ENCODE results near the gene INHBC.

Gene INHBC

GRCh38 chr12:57428965-57429364 is 5.6 kb upstream of the INHBC start:
- Histone ChIP-seq H4K91ac (ENCODE audit: low read depth, low read length, poor library complexity) (no peak overlapping the region), H2BK15ac (ENCODE audit: low read length) (no peak overlapping the region), H3K79me1 (ENCODE audit: low read depth, low read length) (no peaks in the 10 kb centered on the region), H3K36me3 (replicated peaks in 1 of 2; ENCODE audit: control insufficient read depth in 2 of 2, insufficient read depth in 2 of 2, low read length in 2 of 2) (peaks cover 0 to 15% of the 10 kb centered on the region in 2 donors), H2BK12ac (ENCODE audit: low read length) (no peak overlapping the region), H3K14ac (ENCODE audit: low read length) (no peak overlapping the region), H3K27me3 (ENCODE audit: control insufficient read depth in 3 of 3, insufficient read depth in 3 of 3, low read depth in 1 of 3, low read length in 3 of 3) (no peaks in the 10 kb centered on the region), H2AK5ac (ENCODE audit: low read depth, low read length) (no peak overlapping the region), H3K4ac (ENCODE audit: low read length) (no peak overlapping the region), H3K27ac (replicated peaks; ENCODE audit: low read length) (no peak overlapping the region), H2BK5ac (ENCODE audit: low read length) (no peak overlapping the region), H3K18ac (ENCODE audit: low read length) (no peak overlapping the region), H3K9me3 (replicated peaks in 1 of 2; ENCODE audit: control insufficient read depth in 2 of 2, insufficient read depth in 1 of 2, low read depth in 1 of 2, low read length in 2 of 2) (no peaks in the 10 kb centered on the region), H2BK120ac (ENCODE audit: low read depth, low read length) (no peak overlapping the region), H3K4me2 (ENCODE audit: insufficient read depth, low read length, poor library complexity, severe bottlenecking) (no peak overlapping the region), H2AFZ (ENCODE audit: low read length) (no peak overlapping the region), H3K9ac (ENCODE audit: low read depth, low read length, poor library complexity) (no peak overlapping the region), H3K23ac (ENCODE audit: low read depth, low read length, poor library complexity) (no peak overlapping the region), H3K4me1 (ENCODE audit: control insufficient read depth in 2 of 2, insufficient read depth in 1 of 2, low read depth in 1 of 2, low read length in 2 of 2) (peaks cover 0 to 3% of the 10 kb centered on the region in 2 donors), H3K4me3 (ENCODE audit: low read length in 2 of 2) (peak overlapping the region in 1 of 2 donors; percentile 57), H4K8ac (ENCODE audit: low read depth, low read length) (no peak overlapping the region)
- WGBS, 2 donors (ENCODE audit: extremely low coverage in 2 of 2, insufficient read length in 2 of 2, insufficient replicate concordance in 1 of 2) = no CpG with 5 or more reads among the region's 6 CpGs
- no peak for DNase-seq (ENCODE audit: low spot score)

GRCh38 chr12:57429473-57430111 is 5.0 kb upstream of the INHBC start:
- Histone ChIP-seq H3K9ac (ENCODE audit: low read depth, low read length, poor library complexity) (peak overlapping the region; percentile 70), H3K4me2 (ENCODE audit: insufficient read depth, low read length, poor library complexity, severe bottlenecking) (peak overlapping the region; percentile 66), H3K27me3 (ENCODE audit: control insufficient read depth in 3 of 3, insufficient read depth in 3 of 3, low read depth in 1 of 3, low read length in 3 of 3) (no peaks in the 10 kb centered on the region), H2BK12ac (ENCODE audit: low read length) (no peak overlapping the region), H3K4me1 (ENCODE audit: control insufficient read depth in 2 of 2, insufficient read depth in 1 of 2, low read depth in 1 of 2, low read length in 2 of 2) (peaks cover 0 to 3% of the 10 kb centered on the region in 2 donors), H3K14ac (ENCODE audit: low read length) (no peak overlapping the region), H3K27ac (replicated peaks; ENCODE audit: low read length) (no peak overlapping the region), H3K9me3 (replicated peaks in 1 of 2; ENCODE audit: control insufficient read depth in 2 of 2, insufficient read depth in 1 of 2, low read depth in 1 of 2, low read length in 2 of 2) (no peaks in the 10 kb centered on the region), H3K4ac (ENCODE audit: low read length) (peak overlapping the region; percentile 53), H2BK5ac (ENCODE audit: low read length) (no peak overlapping the region), H3K79me1 (ENCODE audit: low read depth, low read length) (no peaks in the 10 kb centered on the region), H3K18ac (ENCODE audit: low read length) (peak overlapping the region; percentile 13), H3K23ac (ENCODE audit: low read depth, low read length, poor library complexity) (no peak overlapping the region), H4K8ac (ENCODE audit: low read depth, low read length) (no peak overlapping the region), H2AFZ (ENCODE audit: low read length) (peak overlapping the region; percentile 80), H2BK15ac (ENCODE audit: low read length) (no peak overlapping the region), H2AK5ac (ENCODE audit: low read depth, low read length) (peak overlapping the region; percentile 37), H4K91ac (ENCODE audit: low read depth, low read length, poor library complexity) (no peak overlapping the region), H2BK120ac (ENCODE audit: low read depth, low read length) (no peak overlapping the region), H3K36me3 (replicated peaks in 1 of 2; ENCODE audit: control insufficient read depth in 2 of 2, insufficient read depth in 2 of 2, low read length in 2 of 2) (peaks cover 0 to 9% of the 10 kb centered on the region in 2 donors), H3K4me3 (ENCODE audit: low read length in 2 of 2) (peak overlapping the region; percentile 57 to 77)
- no CpG with 5 or more reads among the region's 9 CpGs for WGBS, 2 donors (ENCODE audit: extremely low coverage in 2 of 2, insufficient read length in 2 of 2, insufficient replicate concordance in 1 of 2)
- DNase-seq (ENCODE audit: low spot score) = no peak

- peak overlapping the region; percentile 57 to 77 for H3K4me3 ChIP-seq (ENCODE audit: low read length in 2 of 2)
- no peak overlapping the region for H3K14ac ChIP-seq (ENCODE audit: low read length)
- no peak overlapping the region for H2BK12ac ChIP-seq (ENCODE audit: low read length)
- H4K8ac ChIP-seq (ENCODE audit: low read depth, low read length) = no peak overlapping the region
- no peak overlapping the region for H2BK120ac ChIP-seq (ENCODE audit: low read depth, low read length)
- H3K27me3 ChIP-seq (ENCODE audit: control insufficient read depth in 3 of 3, insufficient read depth in 3 of 3, low read depth in 1 of 3, low read length in 3 of 3) = no peaks in the 10 kb centered on the region
- H3K18ac ChIP-seq (ENCODE audit: low read length) = peak overlapping the region; percentile 71
- H3K23ac ChIP-seq (ENCODE audit: low read depth, low read length, poor library complexity) = no peak overlapping the region
- no peak overlapping the region for H2BK5ac ChIP-seq (ENCODE audit: low read length)
- H2AK5ac ChIP-seq (ENCODE audit: low read depth, low read length) = no peak overlapping the region
- peak overlapping the region; percentile 66 for H3K4me2 ChIP-seq (ENCODE audit: insufficient read depth, low read length, poor library complexity, severe bottlenecking)
- no peak overlapping the region for H4K91ac ChIP-seq (ENCODE audit: low read depth, low read length, poor library complexity)
- no peak overlapping the region for H2BK15ac ChIP-seq (ENCODE audit: low read length)
- peaks cover 0 to 3% of the 10 kb centered on the region in 2 donors for H3K4me1 ChIP-seq (ENCODE audit: control insufficient read depth in 2 of 2, insufficient read depth in 1 of 2, low read depth in 1 of 2, low read length in 2 of 2)
- no peaks in the 10 kb centered on the region for H3K79me1 ChIP-seq (ENCODE audit: low read depth, low read length)
- H3K36me3 ChIP-seq (replicated peaks in 1 of 2; ENCODE audit: control insufficient read depth in 2 of 2, insufficient read depth in 2 of 2, low read length in 2 of 2) = peaks cover 0 to 5% of the 10 kb centered on the region in 2 donors
- H3K9ac ChIP-seq (ENCODE audit: low read depth, low read length, poor library complexity) = peak overlapping the region; percentile 60
- peak; percentile 31 for DNase-seq (ENCODE audit: low spot score)
- no peak overlapping the region for H3K4ac ChIP-seq (ENCODE audit: low read length)
- peak overlapping the region; percentile 80 for H2AFZ ChIP-seq (ENCODE audit: low read length)
- no peaks in the 10 kb centered on the region for H3K9me3 ChIP-seq (replicated peaks in 1 of 2; ENCODE audit: control insufficient read depth in 2 of 2, insufficient read depth in 1 of 2, low read depth in 1 of 2, low read length in 2 of 2)
- WGBS, 2 donors (ENCODE audit: extremely low coverage in 2 of 2, insufficient read length in 2 of 2, insufficient replicate concordance in 1 of 2) = no CpG with 5 or more reads among the region's 74 CpGs
- H3K27ac ChIP-seq (replicated peaks; ENCODE audit: low read length) = peak overlapping the region; percentile 72
Observed at GRCh38 chr12:57430112-57430930, 4.3 kb upstream of the INHBC start.

- peak within 1 kb of the TSS; percentile 60 for H3K9ac ChIP-seq (ENCODE audit: low read depth, low read length, poor library complexity)
- H3K27me3 ChIP-seq (ENCODE audit: control insufficient read depth in 3 of 3, insufficient read depth in 3 of 3, low read depth in 1 of 3, low read length in 3 of 3) = no peaks in the 10 kb centered on the region
- H3K14ac ChIP-seq (ENCODE audit: low read length) = no peak within 1 kb of the TSS
- peak; percentile 85 for DNase-seq (ENCODE audit: low spot score)
- H3K27ac ChIP-seq (replicated peaks; ENCODE audit: low read length) = peak within 1 kb of the TSS; percentile 72
- H2BK15ac ChIP-seq (ENCODE audit: low read length) = no peak within 1 kb of the TSS
- no peaks in the 10 kb centered on the region for H3K9me3 ChIP-seq (replicated peaks in 1 of 2; ENCODE audit: control insufficient read depth in 2 of 2, insufficient read depth in 1 of 2, low read depth in 1 of 2, low read length in 2 of 2)
- peak within 1 kb of the TSS; percentile 66 for H3K4me2 ChIP-seq (ENCODE audit: insufficient read depth, low read length, poor library complexity, severe bottlenecking)
- H3K4me3 ChIP-seq (ENCODE audit: low read length in 2 of 2) = peak within 1 kb of the TSS; percentile 57 to 77
- no peak within 1 kb of the TSS for H2AK5ac ChIP-seq (ENCODE audit: low read depth, low read length)
- H3K4ac ChIP-seq (ENCODE audit: low read length) = no peak within 1 kb of the TSS
- no peak within 1 kb of the TSS for H4K91ac ChIP-seq (ENCODE audit: low read depth, low read length, poor library complexity)
- peaks cover 0 to 3% of the 10 kb centered on the region in 2 donors for H3K4me1 ChIP-seq (ENCODE audit: control insufficient read depth in 2 of 2, insufficient read depth in 1 of 2, low read depth in 1 of 2, low read length in 2 of 2)
- H3K36me3 ChIP-seq (replicated peaks in 1 of 2; ENCODE audit: control insufficient read depth in 2 of 2, insufficient read depth in 2 of 2, low read length in 2 of 2) = no peaks in the 10 kb centered on the region
- H2BK120ac ChIP-seq (ENCODE audit: low read depth, low read length) = no peak within 1 kb of the TSS
- H2BK12ac ChIP-seq (ENCODE audit: low read length) = no peak within 1 kb of the TSS
- no peak within 1 kb of the TSS for H2BK5ac ChIP-seq (ENCODE audit: low read length)
- H4K8ac ChIP-seq (ENCODE audit: low read depth, low read length) = peak within 1 kb of the TSS; percentile 17
- H3K23ac ChIP-seq (ENCODE audit: low read depth, low read length, poor library complexity) = peak within 1 kb of the TSS; percentile 80
- H2AFZ ChIP-seq (ENCODE audit: low read length) = peak within 1 kb of the TSS; percentile 80
- no CpG with 5 or more reads among the region's 41 CpGs for WGBS, 2 donors (ENCODE audit: extremely low coverage in 2 of 2, insufficient read length in 2 of 2, insufficient replicate concordance in 1 of 2)
- H3K79me1 ChIP-seq (ENCODE audit: low read depth, low read length) = no peaks in the 10 kb centered on the region
- H3K18ac ChIP-seq (ENCODE audit: low read length) = peak within 1 kb of the TSS; percentile 71
Observed at GRCh38 chr12:57430931-57431566, 3.5 kb upstream of the INHBC start, which contains the start of gene R3HDM2. Gene R3HDM2, minus strand, starts transcription at chr12:57431043. Its CDS starts 120,615 bp downstream, at chr12:57310428.

All from neuronal stem cell (in vitro differentiated cells).